ENCODE data around the gene SDHAF1. TPM values are rescaled to one million over a fixed set of nuclear protein-coding genes. Genes with fewer than 3 reads are reported as not detected.
A peak's percentile ranks its signal among the peaks of the same experiment; 100 is the strongest.

SDHAF1 gene
- total RNA-seq, 1 donor from 2014 or later = 14.3 TPM

DNA sequence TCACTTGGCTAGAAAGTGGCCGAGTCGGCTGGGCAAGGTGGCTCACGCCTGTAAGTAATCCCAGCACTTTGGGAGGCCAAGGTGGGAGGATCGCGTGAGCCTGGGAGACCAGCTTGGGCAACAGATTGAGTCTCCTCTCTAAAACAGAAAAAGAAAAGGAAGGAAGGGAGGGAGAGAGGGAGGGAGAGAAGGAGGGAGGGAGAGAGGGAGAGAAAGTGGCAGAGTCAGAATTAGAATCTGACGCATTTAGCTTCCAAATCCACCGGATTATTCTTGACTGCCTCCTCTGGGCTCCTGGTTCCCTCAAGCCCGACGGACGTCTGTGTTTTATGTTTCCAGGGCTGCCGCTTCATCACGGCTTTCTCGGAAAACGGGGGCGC, 36.3 kb upstream of the SDHAF1 start:
- Mint-ChIP-seq H3K36me3 (ENCODE audit: low read depth, unreplicated experiment) (no peaks in the 10 kb centered on the region), H3K27ac (ENCODE audit: unreplicated experiment) (no peak overlapping the region), H3K4me1 (ENCODE audit: unreplicated experiment) (peaks cover 9% of the 10 kb centered on the region), H3K27me3 (ENCODE audit: unreplicated experiment) (peaks cover 9% of the 10 kb centered on the region), H3K9me3 (ENCODE audit: unreplicated experiment) (no peaks in the 10 kb centered on the region), H3K4me3 (ENCODE audit: unreplicated experiment) (no peak overlapping the region)
- TF ChIP-seq, protein P1, sequence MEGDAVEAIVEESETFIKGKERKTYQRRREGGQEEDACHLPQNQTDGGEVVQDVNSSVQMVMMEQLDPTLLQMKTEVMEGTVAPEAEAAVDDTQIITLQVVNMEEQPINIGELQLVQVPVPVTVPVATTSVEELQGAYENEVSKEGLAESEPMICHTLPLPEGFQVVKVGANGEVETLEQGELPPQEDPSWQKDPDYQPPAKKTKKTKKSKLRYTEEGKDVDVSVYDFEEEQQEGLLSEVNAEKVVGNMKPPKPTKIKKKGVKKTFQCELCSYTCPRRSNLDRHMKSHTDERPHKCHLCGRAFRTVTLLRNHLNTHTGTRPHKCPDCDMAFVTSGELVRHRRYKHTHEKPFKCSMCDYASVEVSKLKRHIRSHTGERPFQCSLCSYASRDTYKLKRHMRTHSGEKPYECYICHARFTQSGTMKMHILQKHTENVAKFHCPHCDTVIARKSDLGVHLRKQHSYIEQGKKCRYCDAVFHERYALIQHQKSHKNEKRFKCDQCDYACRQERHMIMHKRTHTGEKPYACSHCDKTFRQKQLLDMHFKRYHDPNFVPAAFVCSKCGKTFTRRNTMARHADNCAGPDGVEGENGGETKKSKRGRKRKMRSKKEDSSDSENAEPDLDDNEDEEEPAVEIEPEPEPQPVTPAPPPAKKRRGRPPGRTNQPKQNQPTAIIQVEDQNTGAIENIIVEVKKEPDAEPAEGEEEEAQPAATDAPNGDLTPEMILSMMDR (IDR thresholded peaks at IDR 0.05; ENCODE audit: unreplicated experiment) = no peak
- no peak for DNase-seq (ENCODE audit: low spot score)

DNA sequence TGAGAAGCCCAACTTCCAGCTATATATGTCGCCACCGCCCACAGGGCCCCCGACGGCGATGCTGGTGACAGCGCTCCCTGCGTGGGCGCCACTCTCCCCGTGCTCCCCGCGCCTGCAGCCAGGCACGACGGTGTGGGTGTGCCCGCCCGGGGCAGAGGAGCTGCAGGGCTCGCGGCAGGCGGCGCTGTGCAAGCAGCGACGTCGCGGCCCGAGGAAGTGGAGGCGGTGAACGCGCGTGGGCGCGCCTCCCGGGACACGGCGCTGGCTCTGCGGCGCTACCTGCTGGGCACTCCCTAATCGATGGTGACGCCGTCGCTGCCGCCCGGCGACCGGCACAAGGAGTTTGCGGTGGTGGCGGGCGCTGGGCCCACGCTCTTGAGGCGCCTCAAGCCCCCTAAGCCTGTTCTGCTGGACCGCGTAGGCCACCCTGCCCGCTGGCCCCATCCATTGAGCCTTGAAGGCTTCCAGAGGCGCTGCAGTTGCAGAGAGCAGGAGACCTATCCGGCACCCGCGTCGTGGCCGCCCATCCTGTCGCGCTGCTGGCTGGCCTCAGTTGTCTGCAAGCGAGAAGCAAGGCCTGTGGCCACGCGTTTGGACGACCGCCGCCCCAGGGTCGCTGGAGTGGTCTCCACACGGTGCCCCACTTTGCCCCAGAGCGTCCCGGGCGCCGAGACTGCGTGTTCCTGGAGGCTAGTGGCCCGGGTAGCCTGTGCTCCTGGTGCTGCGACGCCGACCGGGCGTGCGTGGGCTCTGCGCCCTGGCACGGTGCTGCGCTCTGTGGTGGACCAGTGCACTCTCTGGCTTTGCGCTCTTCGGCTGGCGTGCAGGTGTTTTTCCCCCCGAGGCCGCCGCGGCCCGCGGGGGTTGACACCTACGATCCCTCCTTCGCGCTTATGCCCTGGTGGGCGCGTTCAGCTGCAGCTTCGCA, 35.7 kb upstream of the SDHAF1 start:
- Mint-ChIP-seq H3K36me3 (ENCODE audit: low read depth, unreplicated experiment) (no peaks in the 10 kb centered on the region), H3K4me3 (ENCODE audit: unreplicated experiment) (no peak overlapping the region), H3K9me3 (ENCODE audit: unreplicated experiment) (no peaks in the 10 kb centered on the region), H3K27me3 (ENCODE audit: unreplicated experiment) (peaks cover 6% of the 10 kb centered on the region), H3K4me1 (ENCODE audit: unreplicated experiment) (peaks cover 3% of the 10 kb centered on the region), H3K27ac (ENCODE audit: unreplicated experiment) (no peak overlapping the region)
- DNase-seq (ENCODE audit: low spot score) = peak; percentile 35
- TF ChIP-seq, protein P1 (IDR thresholded peaks at IDR 0.05; ENCODE audit: unreplicated experiment) = no peak

GRCh38 chr19:35959968-35960320, 35.0 kb upstream of the SDHAF1 start:
- Mint-ChIP-seq H3K27me3 (ENCODE audit: unreplicated experiment) (peaks cover 6% of the 10 kb centered on the region), H3K9me3 (ENCODE audit: unreplicated experiment) (no peaks in the 10 kb centered on the region), H3K4me1 (ENCODE audit: unreplicated experiment) (peaks cover 3% of the 10 kb centered on the region), H3K36me3 (ENCODE audit: low read depth, unreplicated experiment) (no peaks in the 10 kb centered on the region), H3K27ac (ENCODE audit: unreplicated experiment) (no peak overlapping the region), H3K4me3 (ENCODE audit: unreplicated experiment) (no peak overlapping the region)
- TF ChIP-seq, protein P1 (IDR thresholded peaks at IDR 0.05; ENCODE audit: unreplicated experiment) = no peak
- no peak for DNase-seq (ENCODE audit: low spot score)

GRCh38 chr19:35960432-35960972, 34.5 kb upstream of the SDHAF1 start:
- H3K27ac Mint-ChIP-seq (ENCODE audit: unreplicated experiment) = no peak overlapping the region
- peaks cover 6% of the 10 kb centered on the region for H3K27me3 Mint-ChIP-seq (ENCODE audit: unreplicated experiment)
- TF ChIP-seq, protein P1 (IDR thresholded peaks at IDR 0.05; ENCODE audit: unreplicated experiment) = no peak

GRCh38 chr19:35963514-35963913, 31.5 kb upstream of the SDHAF1 start:
- Mint-ChIP-seq H3K27me3 (ENCODE audit: unreplicated experiment) (peaks cover 4% of the 10 kb centered on the region), H3K9me3 (ENCODE audit: unreplicated experiment) (no peaks in the 10 kb centered on the region), H3K27ac (ENCODE audit: unreplicated experiment) (no peak overlapping the region), H3K36me3 (ENCODE audit: low read depth, unreplicated experiment) (no peaks in the 10 kb centered on the region), H3K4me3 (ENCODE audit: unreplicated experiment) (no peak overlapping the region), H3K4me1 (ENCODE audit: unreplicated experiment) (no peaks in the 10 kb centered on the region)
- TF ChIP-seq, protein P1 (IDR thresholded peaks at IDR 0.05; ENCODE audit: unreplicated experiment) = no peak
- DNase-seq (ENCODE audit: low spot score) = peak; percentile 83

More at GRCh38 chr19:35960432-35960972, 34.5 kb upstream of the SDHAF1 start:
- no peaks in the 10 kb centered on the region for H3K9me3 Mint-ChIP-seq (ENCODE audit: unreplicated experiment)
- H3K4me3 Mint-ChIP-seq (ENCODE audit: unreplicated experiment) = no peak overlapping the region
- DNase-seq (ENCODE audit: low spot score) = no peak
- H3K4me1 Mint-ChIP-seq (ENCODE audit: unreplicated experiment) = no peaks in the 10 kb centered on the region
- H3K36me3 Mint-ChIP-seq (ENCODE audit: low read depth, unreplicated experiment) = no peaks in the 10 kb centered on the region
